ENCODE measurements around the gene TMBIM6.
A peak's percentile ranks its signal among the peaks of the same experiment; 100 is the strongest.
"Not testable (repeated sequence)": the region's sequence is repeated elsewhere in the genome, so short reads cannot be mapped to it uniquely, and the experiment has no call there.

Gene TMBIM6

DNA sequence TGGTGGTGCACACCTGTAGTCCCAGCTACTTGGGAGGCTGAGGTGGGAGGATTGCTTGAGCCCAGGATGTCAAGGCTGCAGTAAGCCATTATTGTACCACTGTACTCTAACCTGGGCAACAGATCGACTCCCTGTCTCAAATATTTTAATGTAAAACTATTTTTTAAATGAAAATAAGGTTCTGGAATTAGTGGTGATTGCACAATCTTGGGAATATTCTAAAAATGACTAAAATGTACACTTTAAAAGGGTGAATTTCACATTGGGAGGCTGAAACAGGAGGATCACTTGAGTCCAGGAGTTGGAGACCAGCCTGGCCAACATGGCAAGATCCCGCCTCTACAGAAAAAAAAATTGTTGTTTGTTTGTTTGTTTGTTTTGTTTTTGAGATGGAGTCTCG, 12.9 kb upstream of the TMBIM6 start:
- DNase-seq (ENCODE audit: low read depth), result no peak

DNA sequence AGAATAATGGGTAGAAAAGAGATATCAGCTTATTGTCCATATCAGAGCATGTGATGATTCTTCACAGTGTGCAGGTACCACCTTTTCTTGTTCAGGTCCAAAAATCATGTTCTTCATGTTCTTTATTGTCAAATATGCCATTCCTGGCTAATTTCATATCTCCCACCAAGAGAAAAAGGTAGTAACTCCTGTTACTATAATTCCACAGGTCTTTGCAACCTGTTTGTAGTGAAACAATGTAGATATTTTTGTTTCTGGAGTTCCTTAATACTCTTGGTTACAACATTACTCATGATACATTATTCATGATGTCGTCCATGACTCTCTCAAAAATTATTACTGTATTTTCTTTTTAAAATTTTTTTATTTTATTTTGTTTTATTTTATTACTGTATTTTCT, 11.3 kb upstream of the TMBIM6 start:
- no peak for DNase-seq (ENCODE audit: low read depth)

DNA sequence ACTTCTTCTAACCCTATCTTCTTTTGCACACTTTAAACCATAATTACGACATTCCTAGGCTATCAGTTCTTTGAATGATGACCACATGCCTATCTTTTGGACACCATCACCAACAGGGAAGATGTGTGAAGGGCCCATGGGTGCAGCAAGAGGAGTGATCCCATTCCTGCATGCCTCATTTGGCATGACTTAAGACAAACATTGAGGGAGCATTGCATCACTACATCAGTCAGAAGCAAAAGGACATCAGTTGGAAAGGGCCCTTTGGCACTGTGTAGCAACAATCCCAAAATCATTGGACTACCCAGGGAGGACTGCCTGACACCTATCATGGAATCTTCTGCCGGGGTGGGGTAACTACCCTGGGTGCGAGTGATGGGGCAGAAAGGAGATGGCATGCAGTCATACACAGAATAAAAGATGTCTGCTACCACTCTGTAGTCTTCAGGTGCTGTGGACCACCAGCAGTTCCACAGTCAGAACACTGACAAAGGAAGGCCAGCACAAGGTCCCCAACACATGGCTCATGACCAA, 10.7 kb upstream of the TMBIM6 start:
- no peak for DNase-seq (ENCODE audit: low read depth)

DNA sequence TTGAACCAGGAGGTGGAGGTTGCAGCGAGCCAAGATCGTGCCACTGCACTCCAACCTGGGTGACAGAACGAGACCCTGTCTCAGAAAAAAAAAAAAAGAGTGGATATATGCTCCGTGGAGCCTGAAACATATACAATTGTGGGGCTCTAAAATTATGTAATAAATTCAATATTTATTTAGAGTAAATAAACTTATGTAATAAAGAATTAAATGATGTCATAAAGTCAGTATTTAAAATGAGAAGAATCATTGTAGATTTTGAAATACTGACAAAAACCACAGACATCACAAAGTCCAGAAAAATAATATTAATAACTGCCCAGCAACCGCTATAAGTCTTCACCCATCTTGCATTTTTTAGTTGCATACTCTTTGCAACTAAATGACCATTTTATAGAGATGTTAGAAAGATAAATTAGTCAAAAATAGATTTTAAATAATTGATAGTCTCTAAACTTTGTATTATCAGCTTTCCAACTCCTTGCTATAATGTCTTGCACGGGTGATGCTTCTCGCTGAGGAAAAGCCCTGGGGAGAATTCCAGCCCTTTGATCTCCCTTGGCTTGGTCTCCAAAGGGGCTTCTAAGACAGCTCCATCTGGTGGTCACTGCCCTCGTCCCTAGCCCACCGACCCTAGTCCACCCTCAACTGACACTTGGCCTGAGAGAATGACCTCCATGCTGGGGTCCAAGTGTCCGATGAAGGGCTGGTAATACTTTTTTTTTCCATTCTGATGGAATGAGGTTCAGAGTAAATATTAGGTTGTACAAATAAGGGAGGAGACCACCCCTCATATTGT, 7.9 kb upstream of the TMBIM6 start:
- no peak for DNase-seq (ENCODE audit: low read depth)

DNA sequence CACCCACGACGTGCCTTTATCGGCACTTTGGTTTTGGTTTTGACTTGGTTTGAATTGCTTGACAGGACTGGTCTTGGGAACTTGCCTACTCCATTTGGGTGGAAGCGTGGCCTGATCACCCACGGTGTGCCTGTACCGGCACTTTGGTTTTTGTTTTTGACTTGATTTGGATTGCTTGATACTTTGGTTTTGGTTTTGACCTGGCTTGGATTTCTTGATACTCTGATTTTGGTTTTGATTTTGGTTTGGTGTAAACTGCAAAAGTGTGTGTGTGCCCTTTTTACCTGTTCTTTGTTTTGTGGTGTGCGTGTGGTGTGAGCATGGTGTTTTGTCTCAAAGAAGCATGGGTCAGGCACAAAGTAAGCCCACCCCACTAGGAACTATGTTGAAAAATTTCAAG, 6.5 kb upstream of the TMBIM6 start:
- not testable (repeated sequence) for DNase-seq (ENCODE audit: low read depth)

DNA sequence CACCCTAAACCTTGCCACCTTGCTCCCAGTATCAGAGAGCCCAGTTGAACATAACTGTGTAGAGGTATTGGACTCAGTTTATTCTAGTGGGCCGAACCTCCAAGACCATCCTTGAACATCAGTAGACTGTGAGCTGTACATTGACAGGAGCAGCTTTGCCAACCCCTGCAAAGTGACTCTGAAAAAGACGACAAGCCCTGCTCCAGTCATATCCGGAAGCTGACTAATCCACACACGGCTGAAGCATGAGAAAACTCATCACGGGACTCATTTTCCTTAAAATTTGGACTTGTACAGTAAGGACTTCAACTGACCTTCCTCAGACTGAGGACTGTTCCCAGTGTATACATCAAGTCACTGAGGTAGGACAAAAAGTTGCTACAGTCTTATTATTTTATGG, 2.6 kb upstream of the TMBIM6 start:
- not testable (repeated sequence) for DNase-seq (ENCODE audit: low read depth)

DNA sequence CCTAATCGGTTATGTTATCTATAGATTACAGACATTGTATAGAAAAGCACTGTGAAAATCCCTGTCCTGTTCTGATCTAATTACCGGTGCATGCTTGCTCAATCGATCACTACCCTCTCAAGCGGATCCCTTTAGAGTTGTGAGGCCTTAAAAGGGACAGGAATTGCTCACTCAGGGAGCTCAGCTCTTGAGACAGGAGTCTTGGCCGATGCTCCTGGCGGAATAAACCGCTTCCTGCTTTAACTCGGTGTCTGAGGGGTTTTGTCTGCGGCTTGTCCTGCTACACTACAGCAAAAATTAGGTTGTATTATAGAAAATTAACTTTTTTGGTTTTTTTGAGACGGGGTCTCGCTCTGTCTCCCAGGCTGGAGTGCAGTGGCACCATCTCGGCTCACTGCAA, 1.1 kb upstream of the TMBIM6 start:
- DNase-seq (ENCODE audit: low read depth), result not testable (repeated sequence)

DNA sequence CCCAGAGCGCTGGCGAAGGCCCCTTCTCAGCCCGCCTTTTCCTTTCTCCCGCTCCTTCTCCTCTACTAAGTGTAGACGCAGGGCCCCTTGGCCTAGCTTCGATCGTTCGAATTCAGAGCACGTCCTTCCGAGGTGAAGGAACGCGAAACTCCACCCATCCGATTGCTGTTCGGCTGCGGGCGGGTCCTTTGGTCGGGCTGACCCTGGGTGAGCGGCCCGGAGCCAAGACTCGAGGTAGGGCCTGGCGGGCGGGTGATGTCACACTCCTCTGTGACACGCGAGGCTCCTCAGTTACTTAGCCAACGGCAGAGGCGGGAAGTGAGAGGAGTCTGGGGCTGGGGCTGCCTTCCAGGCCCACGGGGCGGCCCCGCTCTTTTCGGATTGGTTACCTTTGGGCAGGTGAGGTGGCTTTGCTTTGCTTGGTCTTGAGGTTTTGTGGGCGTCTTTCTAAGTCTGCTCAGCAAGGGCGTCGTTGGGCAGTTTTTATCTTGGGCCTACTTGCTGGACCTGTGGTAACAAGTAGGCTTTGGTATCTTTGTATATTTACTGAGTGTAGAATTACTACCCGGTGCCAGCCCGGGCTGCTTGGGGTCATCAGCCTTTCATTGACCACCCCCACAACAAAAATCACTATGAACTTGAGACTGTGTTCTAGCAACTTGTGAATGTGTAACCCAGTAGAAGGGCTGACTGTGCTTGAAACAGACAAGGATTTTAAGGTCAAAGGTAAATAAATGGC, 694 bp downstream of the TMBIM6 start:
- peak; percentile 64 for DNase-seq (ENCODE audit: low read depth)

DNA sequence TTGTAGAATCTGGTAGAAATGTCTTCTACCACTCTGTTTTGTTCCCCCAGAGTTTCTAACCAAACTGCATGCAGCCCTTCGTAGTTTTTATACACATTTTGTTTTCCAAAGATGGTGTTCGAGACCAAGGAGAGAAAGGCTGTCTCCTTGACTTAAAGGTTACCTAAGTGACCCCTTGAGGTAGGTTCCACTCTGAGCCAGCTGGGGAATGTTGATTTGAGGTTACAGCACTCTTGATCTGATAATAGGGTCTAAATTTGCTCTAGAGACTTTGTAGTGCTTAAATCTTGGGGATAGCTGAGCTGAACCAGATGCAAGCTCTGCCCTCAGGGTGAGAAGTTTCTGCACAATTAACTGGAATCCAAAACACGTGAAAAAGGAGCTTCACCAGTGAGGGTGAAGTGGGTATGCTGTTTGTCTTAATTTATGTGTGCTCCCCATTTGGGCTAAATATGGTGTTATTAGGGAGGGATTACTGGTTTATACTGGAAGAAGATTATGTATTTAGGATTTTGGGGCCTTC, 3.1 kb downstream of the TMBIM6 start:
- no peak for DNase-seq (ENCODE audit: low read depth)

DNA sequence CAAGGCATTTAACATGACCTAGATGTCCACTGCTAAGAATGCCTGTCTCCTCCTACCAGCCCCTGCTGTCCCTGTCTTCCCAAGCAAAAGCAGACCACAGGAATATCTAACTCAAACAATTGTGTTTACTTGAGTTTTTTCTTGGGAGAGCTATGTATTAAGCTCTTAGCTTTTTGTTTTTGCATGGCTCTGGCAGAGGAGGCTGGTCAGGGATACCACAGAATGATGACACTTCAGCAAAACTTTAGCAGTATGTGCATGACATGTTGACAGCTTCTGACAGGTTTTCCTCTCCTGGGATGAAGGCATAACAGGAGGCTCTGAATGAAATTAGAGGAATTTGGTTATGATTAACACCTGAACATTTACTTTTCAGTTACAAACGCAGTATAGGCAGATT, 6.9 kb downstream of the TMBIM6 start:
- DNase-seq (ENCODE audit: low read depth), result no peak

DNA sequence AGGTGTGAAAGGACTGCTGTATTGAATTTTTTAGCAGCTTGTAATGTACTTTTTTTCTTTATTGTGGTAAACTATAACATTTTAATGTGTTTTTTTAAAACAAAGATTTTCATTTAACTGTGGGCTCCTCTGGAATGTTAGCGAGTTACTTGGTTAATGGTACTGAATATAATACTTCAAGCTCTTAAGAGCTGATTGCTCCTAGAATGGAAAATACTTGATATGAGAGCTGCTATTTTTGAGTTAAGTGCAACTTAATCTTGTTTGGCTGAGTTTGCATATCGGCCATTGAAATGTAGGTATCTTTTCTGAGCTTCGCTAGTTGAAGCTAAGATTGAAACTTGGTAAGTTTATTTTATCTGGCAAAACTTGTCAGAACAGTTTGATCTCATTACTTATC, 7.4 kb downstream of the TMBIM6 start:
- no peak for DNase-seq (ENCODE audit: low read depth)

DNA sequence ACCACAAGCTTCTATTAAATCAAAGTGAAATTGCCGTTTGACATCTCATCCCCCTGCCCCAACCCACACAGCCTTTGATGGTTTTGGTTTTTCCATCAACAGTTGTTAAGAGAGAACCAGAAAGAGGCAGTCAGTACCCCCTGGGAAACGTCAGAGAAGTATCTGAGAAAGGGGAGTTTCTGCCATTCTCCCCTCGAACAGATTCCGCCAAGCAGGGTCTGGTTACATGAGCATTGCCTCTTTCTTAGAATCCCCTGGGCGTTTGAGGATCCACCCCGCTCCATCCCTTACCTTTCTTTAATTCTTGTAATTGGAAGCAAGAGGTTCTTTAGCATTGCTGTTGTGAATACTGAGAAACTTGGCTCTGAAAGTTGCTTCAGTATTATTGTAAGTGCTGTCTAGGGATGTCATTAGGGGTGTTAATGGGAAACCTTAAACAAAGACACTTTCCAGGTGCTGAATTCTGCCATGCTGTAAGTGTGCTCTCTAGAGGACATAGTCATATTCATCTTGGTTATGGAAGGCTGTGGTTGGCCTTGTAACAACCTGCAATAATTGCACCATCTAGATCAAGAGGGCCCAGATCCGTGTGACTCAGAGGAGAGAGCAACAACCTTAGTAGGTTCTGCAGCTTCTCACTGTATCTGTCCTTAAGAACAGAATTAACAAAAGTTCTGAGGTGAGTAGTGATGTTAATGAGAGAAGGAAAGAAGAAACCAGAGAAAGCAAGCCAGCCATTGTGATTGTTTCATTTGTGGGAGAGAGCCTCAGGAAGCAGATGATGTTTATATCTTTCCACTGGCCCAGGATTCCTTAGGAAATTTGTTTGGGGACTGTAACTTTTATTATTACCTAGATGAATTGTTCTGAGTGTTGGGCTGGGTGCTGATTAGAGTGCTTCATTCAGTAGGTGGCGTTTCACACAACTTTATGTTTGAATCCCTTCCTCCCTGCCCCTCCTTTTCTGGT, 9.0 kb downstream of the TMBIM6 start:
- no peak for DNase-seq (ENCODE audit: low read depth)

DNA sequence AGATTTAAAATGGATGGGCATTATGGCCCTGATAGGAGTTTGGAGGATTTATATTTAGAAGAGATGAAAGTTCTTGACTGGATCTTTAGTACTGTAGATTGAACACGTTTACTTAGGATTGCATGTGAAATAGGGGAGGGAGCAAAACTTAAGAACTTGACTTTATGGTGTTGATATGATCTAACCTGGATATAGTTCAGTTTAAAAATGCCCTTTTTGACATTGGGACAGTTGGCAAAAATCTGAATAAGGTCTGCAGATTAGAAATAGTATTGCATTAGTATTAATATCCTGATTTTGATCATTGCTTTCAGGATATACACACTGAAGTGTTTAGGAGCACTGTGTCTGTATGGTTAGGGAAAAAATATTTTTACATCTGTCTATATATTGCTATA, 9.6 kb downstream of the TMBIM6 start:
- no peak for DNase-seq (ENCODE audit: low read depth)

DNA sequence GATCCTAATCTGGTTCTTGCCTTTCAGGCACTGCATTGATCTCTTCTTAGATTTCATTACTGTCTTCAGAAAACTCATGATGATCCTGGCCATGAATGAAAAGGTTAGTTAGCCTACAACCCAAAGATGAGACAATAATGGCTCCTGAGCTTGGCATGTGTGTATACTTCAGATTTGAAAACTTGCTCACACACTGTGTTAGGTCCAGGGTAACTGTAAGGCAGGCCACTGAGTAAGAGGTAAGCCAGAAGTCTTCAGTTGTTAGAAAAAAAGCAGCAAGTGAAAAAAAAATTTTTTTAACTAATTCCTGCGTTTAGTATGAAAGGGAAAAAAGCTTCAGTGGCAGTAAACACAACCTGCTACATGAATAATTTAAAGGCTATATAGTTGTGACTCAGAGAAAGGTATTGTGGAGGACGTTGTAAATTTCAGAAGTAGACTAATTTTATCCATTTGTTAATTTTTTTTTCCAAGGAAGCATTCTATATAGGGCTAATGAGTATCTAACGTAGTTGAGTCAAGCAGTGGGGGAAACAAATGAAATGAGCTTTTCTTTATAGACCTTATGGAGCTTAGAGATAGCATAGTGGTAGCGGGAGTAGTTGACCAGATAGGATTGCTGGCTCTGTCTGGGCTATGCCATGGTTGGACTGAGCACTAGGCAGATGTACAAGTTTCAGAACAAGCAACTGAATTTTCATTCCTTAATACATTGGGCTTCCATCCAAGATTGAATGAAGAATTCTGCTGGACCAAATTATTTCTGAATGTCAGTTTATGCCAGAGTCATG, 20.5 kb downstream of the TMBIM6 start:
- DNase-seq (ENCODE audit: low read depth), result no peak

DNA sequence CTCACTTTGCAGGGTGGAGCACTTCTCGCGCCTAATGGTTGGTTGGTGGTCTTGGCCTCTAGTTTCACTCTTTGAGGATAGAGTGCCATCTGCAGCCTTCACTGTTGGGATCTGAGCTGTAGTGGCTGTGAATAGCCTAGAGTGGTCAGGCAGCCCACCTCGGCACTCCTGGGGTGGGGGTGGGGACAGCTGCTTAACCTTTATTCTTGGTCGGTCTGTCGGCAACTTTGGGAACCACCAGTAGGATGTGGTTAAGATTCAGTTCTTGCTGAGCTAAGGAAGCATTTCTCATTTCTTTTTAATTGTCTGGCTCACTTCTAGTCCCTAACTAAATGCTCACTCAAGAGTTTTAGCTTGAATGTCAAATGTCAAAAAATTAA, 21.1 kb downstream of the TMBIM6 start:
- DNase-seq (ENCODE audit: low read depth), result no peak

DNA sequence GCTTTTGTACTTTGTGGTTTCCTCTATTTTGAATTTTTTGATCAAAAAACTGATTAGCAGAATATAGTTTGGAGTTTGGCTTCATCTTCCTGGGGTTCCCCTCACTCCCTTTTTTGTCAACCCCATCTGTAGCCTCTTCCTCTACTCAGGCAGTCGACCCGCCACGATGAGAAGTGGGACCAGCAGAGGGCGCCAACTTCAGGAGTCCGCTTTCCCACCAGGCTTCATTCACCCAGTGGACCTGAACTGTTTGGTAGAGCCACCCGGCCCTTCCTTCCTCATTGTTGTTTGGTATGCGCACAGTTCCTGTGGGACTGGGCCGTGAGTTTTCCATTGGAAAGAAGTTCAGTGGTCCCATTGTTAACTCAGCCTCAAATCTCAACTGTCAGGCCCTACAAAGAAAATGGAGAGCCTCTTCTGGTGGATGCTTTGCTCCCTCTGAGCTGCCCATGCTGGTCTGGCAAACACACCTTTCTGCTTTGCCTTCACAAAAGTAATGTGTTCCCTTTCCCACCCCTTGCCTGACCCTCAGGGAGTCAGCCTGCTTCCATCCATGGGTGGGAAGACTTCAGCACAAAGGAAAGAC, 21.7 kb downstream of the TMBIM6 start:
- peak; percentile 63 for DNase-seq (ENCODE audit: low read depth)

DNA sequence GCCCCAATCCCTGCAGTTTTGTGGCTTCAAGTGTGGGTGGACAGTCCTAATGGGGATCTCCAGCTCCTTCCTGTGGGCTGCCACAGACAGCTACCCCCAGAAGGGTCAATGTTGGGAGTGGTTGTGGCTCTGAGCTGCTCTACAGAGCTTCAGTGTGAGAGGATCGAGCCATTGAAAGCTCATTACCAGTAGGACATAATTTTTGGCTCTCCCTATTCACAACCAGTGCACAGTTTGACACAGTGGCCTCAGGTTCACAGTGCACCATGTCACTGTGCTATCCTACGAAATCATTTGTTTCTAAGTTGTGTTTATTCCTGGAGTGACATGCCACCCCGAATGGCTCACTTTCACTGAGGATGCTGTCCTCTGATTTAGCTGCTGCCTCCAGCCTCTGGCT, 22.8 kb downstream of the TMBIM6 start:
- DNase-seq (ENCODE audit: low read depth), result no peak

DNA sequence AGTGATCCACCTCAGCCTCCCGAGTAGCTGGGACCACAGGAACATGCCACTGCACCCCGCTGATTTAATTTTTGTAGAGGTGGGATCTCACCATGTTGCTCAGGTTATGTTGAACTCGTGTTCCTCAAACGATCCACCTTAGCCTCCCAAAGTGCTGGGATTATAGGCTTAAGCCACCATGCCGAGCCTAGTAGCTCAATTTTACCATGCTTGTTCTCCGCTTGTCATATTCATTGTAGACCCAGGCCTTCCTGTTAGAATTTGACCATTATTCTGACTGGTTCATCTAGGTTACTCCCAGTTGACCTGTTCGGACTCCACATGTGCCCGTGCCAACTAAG, 24.7 kb downstream of the TMBIM6 start:
- DNase-seq (ENCODE audit: low read depth), result no peak

DNA sequence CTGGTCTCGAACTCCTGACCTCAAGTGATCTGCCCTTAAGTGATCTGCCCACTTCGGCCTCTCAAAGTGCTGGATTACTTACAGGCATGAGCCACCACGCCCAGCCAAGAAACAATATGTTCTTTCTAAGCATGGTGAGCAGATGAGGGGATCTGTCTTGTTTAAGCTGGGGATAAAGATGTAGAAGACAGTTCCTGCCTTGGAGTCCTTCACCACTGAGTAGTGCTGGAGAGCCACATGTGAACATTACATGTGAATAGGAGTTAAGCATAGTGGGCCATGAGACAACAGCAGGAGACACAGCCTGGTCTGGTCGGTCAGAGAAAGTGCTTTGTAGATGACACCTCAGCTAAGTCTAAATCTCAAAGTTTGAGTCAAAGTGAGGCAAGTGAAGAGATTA, 26.0 kb downstream of the TMBIM6 start:
- no peak for DNase-seq (ENCODE audit: low read depth)

DNA sequence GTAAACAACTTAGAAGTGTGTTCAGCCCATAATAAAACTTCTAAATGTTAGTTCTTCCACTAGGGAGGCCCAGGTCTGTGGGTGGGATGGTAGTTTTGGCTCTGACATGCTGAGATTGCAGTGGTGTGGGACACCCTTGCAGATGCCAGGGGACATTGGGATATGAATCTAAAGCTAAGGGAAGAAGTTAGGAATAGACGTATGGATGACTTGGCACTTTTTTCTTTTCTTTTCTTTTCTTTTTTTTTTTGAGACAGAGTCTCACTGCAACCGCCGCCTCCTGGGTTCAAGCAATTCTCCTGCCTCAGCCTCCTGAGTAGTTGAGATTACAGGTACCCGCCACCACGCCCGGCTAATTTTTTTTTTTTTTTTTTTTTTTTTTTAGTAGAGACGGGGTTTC, 31.7 kb downstream of the TMBIM6 start:
- DNase-seq (ENCODE audit: low read depth), result not testable (repeated sequence)

DNA sequence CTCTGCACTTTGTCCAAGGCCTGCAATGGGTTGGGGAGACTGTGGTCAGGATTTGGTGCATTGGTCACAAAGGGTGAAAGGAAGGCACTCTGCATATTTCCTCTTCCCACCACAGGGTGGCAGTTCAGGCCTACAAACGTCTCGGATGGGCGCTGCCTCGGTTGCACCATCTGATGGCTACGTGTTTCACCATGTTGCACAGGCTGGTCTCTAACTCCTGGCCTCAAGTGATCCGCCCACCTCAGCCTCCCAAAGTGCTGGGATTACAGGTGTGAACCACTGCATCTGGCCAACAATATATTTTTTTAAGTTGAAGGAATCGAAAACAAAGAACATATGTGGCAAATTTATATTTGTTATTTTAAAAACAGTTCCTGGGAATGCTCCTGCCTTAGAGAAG, 35.1 kb downstream of the TMBIM6 start:
- DNase-seq (ENCODE audit: low read depth), result peak; percentile 19
